ENCODE data around the gene FAM3B.
"Not testable (repeated sequence)": the region's sequence is repeated elsewhere in the genome, so short reads cannot be mapped to it uniquely, and the experiment has no call there.

Gene FAM3B

GRCh38 chr21:41294548-41295231 lies 21.9 kb upstream of the FAM3B start:
- TF ChIP-seq POLR2AphosphoS5 (IDR thresholded peaks at IDR 0.05; ENCODE audit: low read depth, low read length) (no peak), POLR2A (IDR thresholded peaks at IDR 0.05; ENCODE audit: low read depth, low read length) (no peak), TAF1 (IDR thresholded peaks at IDR 0.05; ENCODE audit: borderline replicate concordance, low read depth, low read length) (no peak)
- FAIRE-seq (no peak), DNase-seq (ENCODE audit: insufficient read length) (no peak)

DNA sequence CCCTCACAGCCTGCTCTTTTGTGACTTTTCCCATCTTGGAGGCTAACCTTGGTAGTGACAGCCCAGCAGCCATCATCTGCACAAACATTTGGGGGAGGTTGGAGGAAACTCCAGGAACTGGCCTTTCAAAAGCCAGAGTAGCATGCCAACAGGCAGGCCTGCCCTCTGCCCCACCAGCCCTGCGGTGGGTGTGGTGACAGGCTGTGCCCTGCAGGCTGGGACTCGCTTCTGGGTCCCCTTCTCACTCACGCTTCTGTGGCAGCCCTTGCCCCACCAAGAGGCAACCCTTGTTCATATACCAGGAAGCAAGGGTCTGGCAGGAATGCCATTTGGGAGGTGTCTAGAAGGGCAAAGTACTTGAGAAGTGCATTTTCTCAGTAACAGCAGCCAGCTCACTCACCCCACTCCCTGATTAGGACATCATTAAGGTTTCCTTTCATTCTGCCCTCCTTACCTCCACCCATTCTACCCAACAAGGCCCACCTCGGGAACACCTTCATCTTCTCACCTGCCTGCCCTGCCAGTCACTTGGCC lies 20.8 kb upstream of the FAM3B start:
- TF ChIP-seq POLR2AphosphoS5 (IDR thresholded peaks at IDR 0.05; ENCODE audit: low read depth, low read length) (no peak), POLR2A (IDR thresholded peaks at IDR 0.05; ENCODE audit: low read depth, low read length) (no peak), TAF1 (IDR thresholded peaks at IDR 0.05; ENCODE audit: borderline replicate concordance, low read depth, low read length) (no peak)
- no peak for DNase-seq (ENCODE audit: insufficient read length)
- no peak for FAIRE-seq

GRCh38 chr21:41302976-41303375 lies 13.6 kb upstream of the FAM3B start:
- no peak for TF ChIP-seq POLR2A (IDR thresholded peaks at IDR 0.05; ENCODE audit: low read depth, low read length)
- no peak for TF ChIP-seq POLR2AphosphoS5 (IDR thresholded peaks at IDR 0.05; ENCODE audit: low read depth, low read length)
- no peak for TF ChIP-seq TAF1 (IDR thresholded peaks at IDR 0.05; ENCODE audit: borderline replicate concordance, low read depth, low read length)
- no peak for DNase-seq (ENCODE audit: insufficient read length)
- no peak for FAIRE-seq

DNA sequence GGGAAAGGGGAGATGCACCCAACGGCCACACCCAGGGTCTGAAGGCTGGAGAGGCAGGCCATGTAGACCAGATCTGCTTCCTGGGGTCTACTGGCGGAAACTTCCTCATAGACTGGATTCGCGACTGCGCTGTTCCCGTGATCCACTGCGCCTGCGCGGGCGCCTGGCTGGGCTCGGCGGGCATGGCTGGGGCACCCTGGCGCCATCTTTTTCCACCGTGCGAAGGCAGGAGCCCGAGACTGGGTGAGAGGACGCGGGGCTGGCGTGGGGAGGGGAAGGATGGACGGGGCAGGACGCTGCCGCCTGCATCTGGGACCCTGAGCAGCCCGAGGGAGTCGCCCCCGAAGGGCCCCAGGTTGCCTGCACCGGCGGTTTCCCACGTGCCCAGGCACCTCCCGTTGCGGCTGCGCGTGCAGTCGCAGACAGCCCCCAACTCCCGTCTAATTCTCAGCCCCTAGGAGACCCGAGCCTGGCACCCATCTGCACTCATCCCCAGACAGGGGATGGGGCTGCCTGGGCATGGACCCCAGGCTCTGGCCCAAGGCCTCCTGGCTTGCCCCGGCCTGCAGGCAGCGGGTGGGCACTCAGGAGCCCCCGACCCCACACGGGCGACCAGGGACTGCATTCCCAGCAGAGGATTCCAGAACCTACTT lies 12.4 kb upstream of the FAM3B start:
- FAIRE-seq = no peak
- no peak for TF ChIP-seq POLR2AphosphoS5 (IDR thresholded peaks at IDR 0.05; ENCODE audit: low read depth, low read length)
- TF ChIP-seq POLR2A (IDR thresholded peaks at IDR 0.05; ENCODE audit: low read depth, low read length) = no peak
- no peak for TF ChIP-seq TAF1 (IDR thresholded peaks at IDR 0.05; ENCODE audit: borderline replicate concordance, low read depth, low read length)
- no peak for DNase-seq (ENCODE audit: insufficient read length)

DNA sequence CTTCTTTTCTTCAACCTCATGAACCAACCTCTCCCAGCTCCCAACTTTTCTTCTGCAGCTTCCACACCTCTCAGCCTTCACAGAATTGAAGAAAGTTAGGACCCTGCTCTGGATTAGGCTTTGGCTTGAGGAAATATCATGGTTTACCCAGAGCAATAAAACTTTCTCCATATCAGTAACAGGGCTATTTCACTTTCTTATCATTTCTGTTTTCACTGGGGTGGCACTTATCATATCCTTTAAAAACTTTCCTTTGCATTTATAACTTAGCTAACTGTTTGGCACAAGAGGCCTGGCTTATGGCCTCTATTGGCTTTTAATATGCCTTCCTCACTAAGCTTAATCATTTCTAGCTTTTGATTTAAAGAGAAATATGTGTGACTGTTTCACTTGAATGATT lies 9.4 kb upstream of the FAM3B start:
- FAIRE-seq (no peak), DNase-seq (ENCODE audit: insufficient read length) (no peak)
- TF ChIP-seq TAF1 (IDR thresholded peaks at IDR 0.05; ENCODE audit: borderline replicate concordance, low read depth, low read length) (no peak), POLR2AphosphoS5 (IDR thresholded peaks at IDR 0.05; ENCODE audit: low read depth, low read length) (no peak), POLR2A (IDR thresholded peaks at IDR 0.05; ENCODE audit: low read depth, low read length) (no peak)

GRCh38 chr21:41313285-41314164 lies 3.1 kb upstream of the FAM3B start:
- not testable (repeated sequence) for FAIRE-seq; DNase-seq (ENCODE audit: insufficient read length)

- no peak for DNase-seq (ENCODE audit: insufficient read length)
- TF ChIP-seq POLR2A (IDR thresholded peaks at IDR 0.05; ENCODE audit: low read depth, low read length) (no peak), TAF1 (IDR thresholded peaks at IDR 0.05; ENCODE audit: borderline replicate concordance, low read depth, low read length) (no peak), POLR2AphosphoS5 (IDR thresholded peaks at IDR 0.05; ENCODE audit: low read depth, low read length) (no peak)
- FAIRE-seq = no peak
Measured at GRCh38 chr21:41315726-41316125, 875 bp upstream of the FAM3B start.

DNA sequence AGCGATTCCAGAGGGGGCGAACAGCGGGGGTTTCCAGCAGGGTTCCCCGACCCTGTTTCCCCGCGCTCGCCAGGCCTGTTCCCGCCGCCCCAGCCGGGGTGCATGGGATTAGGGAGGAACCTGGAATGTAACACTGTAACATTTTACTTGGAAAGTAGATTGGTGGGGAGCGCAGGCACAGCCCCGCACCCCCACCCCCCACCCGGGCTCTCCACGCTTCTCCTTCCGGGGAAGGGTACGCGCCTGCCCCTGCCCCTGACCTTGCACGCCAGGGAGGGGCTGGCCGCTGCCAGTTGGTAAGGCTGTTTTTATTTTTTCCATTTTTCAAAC lies 427 bp downstream of the FAM3B start:
- no peak for TF ChIP-seq POLR2AphosphoS5 (IDR thresholded peaks at IDR 0.05; ENCODE audit: low read depth, low read length)
- no peak for TF ChIP-seq TAF1 (IDR thresholded peaks at IDR 0.05; ENCODE audit: borderline replicate concordance, low read depth, low read length)
- no peak for TF ChIP-seq POLR2A (IDR thresholded peaks at IDR 0.05; ENCODE audit: low read depth, low read length)
- FAIRE-seq (no peak), DNase-seq (ENCODE audit: insufficient read length) (no peak)

- TF ChIP-seq TAF1 (IDR thresholded peaks at IDR 0.05; ENCODE audit: borderline replicate concordance, low read depth, low read length) (no peak), POLR2A (IDR thresholded peaks at IDR 0.05; ENCODE audit: low read depth, low read length) (no peak), POLR2AphosphoS5 (IDR thresholded peaks at IDR 0.05; ENCODE audit: low read depth, low read length) (no peak)
- FAIRE-seq = no peak
- DNase-seq (ENCODE audit: insufficient read length) = no peak
Measured at GRCh38 chr21:41317458-41317857, 857 bp downstream of the FAM3B start.

GRCh38 chr21:41318218-41318617 lies 1.6 kb downstream of the FAM3B start:
- FAIRE-seq (no peak), DNase-seq (ENCODE audit: insufficient read length) (no peak)
- TF ChIP-seq TAF1 (IDR thresholded peaks at IDR 0.05; ENCODE audit: borderline replicate concordance, low read depth, low read length) (no peak), POLR2A (IDR thresholded peaks at IDR 0.05; ENCODE audit: low read depth, low read length) (no peak), POLR2AphosphoS5 (IDR thresholded peaks at IDR 0.05; ENCODE audit: low read depth, low read length) (no peak)

DNA sequence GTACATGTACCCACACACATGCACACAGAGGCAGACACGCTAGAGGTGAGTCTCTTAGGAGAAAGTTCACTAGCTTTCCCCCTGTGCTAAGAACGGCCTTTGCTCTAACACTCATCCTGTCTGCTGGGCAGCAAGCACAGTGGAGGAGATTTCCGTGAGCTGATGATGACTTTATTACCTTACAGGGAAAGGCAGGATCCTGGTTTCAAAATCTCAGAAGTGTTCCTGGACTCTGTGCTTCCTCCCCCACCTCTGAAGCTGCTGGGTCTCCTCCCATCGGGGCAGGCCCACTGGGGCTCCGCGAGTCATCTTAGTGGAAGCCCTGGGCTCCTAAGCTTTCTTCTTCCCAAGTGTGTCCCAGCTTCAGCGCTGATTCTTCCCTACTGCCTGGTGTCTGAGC lies 2.7 kb downstream of the FAM3B start:
- no peak for FAIRE-seq
- no peak for DNase-seq (ENCODE audit: insufficient read length)
- TF ChIP-seq POLR2A (IDR thresholded peaks at IDR 0.05; ENCODE audit: low read depth, low read length) (no peak), TAF1 (IDR thresholded peaks at IDR 0.05; ENCODE audit: borderline replicate concordance, low read depth, low read length) (no peak), POLR2AphosphoS5 (IDR thresholded peaks at IDR 0.05; ENCODE audit: low read depth, low read length) (no peak)

Data from GM12892 (cell line).